Measurements from ENCODE around the gene DOCK3.
"Not testable (repeated sequence)": the region's sequence is repeated elsewhere in the genome, so short reads cannot be mapped to it uniquely, and the experiment has no call there.

Gene DOCK3

GRCh38 chr3:51368276-51368675 is 693.5 kb downstream of the DOCK3 start:
- DNase-seq (ENCODE audit: low spot score), result not testable (repeated sequence)

GRCh38 chr3:51371943-51372557 is 697.3 kb downstream of the DOCK3 start:
- DNase-seq (ENCODE audit: low spot score), result peak; percentile 60

GRCh38 chr3:51373658-51374421 is 699.1 kb downstream of the DOCK3 start:
- DNase-seq (ENCODE audit: low spot score), result no peak

- DNase-seq (ENCODE audit: low spot score), result no peak
Observed at GRCh38 chr3:51374456-51374855, 699.7 kb downstream of the DOCK3 start.

- no peak for DNase-seq (ENCODE audit: low spot score)
Observed at GRCh38 chr3:51375136-51375535, 700.4 kb downstream of the DOCK3 start.

GRCh38 chr3:51375571-51375970 is 700.8 kb downstream of the DOCK3 start:
- DNase-seq (ENCODE audit: low spot score), result no peak

- DNase-seq (ENCODE audit: low spot score), result no peak
Observed at GRCh38 chr3:51378065-51378464, 703.3 kb downstream of the DOCK3 start.

GRCh38 chr3:51378726-51379125 is 704.0 kb downstream of the DOCK3 start:
- DNase-seq (ENCODE audit: low spot score), result no peak

- DNase-seq (ENCODE audit: low spot score), result no peak
Observed at GRCh38 chr3:51379301-51379700, 704.6 kb downstream of the DOCK3 start.

GRCh38 chr3:51379746-51380455 is 705.2 kb downstream of the DOCK3 start:
- no peak for DNase-seq (ENCODE audit: low spot score)

GRCh38 chr3:51380601-51381332 is 706.0 kb downstream of the DOCK3 start:
- no peak for DNase-seq (ENCODE audit: low spot score)

GRCh38 chr3:51381333-51381705 is 706.6 kb downstream of the DOCK3 start:
- no peak for DNase-seq (ENCODE audit: low spot score)

- no peak for DNase-seq (ENCODE audit: low spot score)
Observed at GRCh38 chr3:51382076-51382745, 707.5 kb downstream of the DOCK3 start.

- no peak for DNase-seq (ENCODE audit: low spot score)
Observed at GRCh38 chr3:51382947-51383578, 708.3 kb downstream of the DOCK3 start.

- DNase-seq (ENCODE audit: low spot score), result peak; percentile 26
Observed at GRCh38 chr3:51384055-51384725, 709.5 kb downstream of the DOCK3 start.

GRCh38 chr3:51384726-51385473 is 710.2 kb downstream of the DOCK3 start, which contains the start of gene MANF:
MANF (plus strand) TSS chr3:51385291; CDS start chr3:51385343, 52 bp downstream.
- DNase-seq (ENCODE audit: low spot score), result peak; percentile 99

GRCh38 chr3:51385621-51386091 is 710.9 kb downstream of the DOCK3 start:
- no peak for DNase-seq (ENCODE audit: low spot score)

GRCh38 chr3:51386159-51386851 is 711.6 kb downstream of the DOCK3 start:
- no peak for DNase-seq (ENCODE audit: low spot score)

GRCh38 chr3:51386852-51387229 is 712.1 kb downstream of the DOCK3 start:
- no peak for DNase-seq (ENCODE audit: low spot score)
